Measurements from ENCODE around the gene SOX13. TPM values are rescaled to one million over a fixed set of nuclear protein-coding genes. Genes with fewer than 3 reads are reported as not detected.

The SOX13 gene
- total and polyA plus RNA-seq, 3 experiments from 2014 or later, result 3.1 to 5.5 (median 3.1) TPM

GRCh38 chr1:204134103-204134502 lies 61.2 kb downstream of the SOX13 start:
- H3K4me1 ChIP-seq (ENCODE audit: insufficient read depth, low read length), result no peaks in the 10 kb centered on the region
- no peak overlapping the region for H3K27ac ChIP-seq (ENCODE audit: low read depth, low read length)
- H3K4me3 ChIP-seq (ENCODE audit: low read length), result no peak overlapping the region
- no peak overlapping the region for H3K4me3 Mint-ChIP-seq
- CTCF ChIA-PET, result interaction anchor here (1.0 kb wide), 1 partner anchor 646 kb away, joined by 3 read pairs; no protein-coding TSS in a partner anchor
- peaks cover 0 to 5% (median 3%) of the 10 kb centered on the region in 3 donors for H3K36me3 Mint-ChIP-seq
- no peaks in the 10 kb centered on the region for H3K9me3 ChIP-seq (ENCODE audit: low read length)
- H3K9me3 Mint-ChIP-seq, result no peaks in the 10 kb centered on the region
- no peak for DNase-seq
- peaks cover 1 to 4% (median 3%) of the 10 kb centered on the region in 3 donors for H3K4me1 Mint-ChIP-seq
- no peaks in the 10 kb centered on the region for H3K36me3 ChIP-seq (ENCODE audit: insufficient read depth, low read length)
- peaks cover 1 to 2% of the 10 kb centered on the region in 2 donors for H3K27me3 Mint-ChIP-seq
- no peaks in the 10 kb centered on the region for H3K27me3 ChIP-seq (ENCODE audit: insufficient read depth, low read length, poor library complexity, severe bottlenecking)
- H3K27ac Mint-ChIP-seq, result no peak overlapping the region
- POLR2A ChIA-PET, result no interaction called here

- Mint-ChIP-seq H3K27me3 (peaks cover 0 to 3% of the 10 kb centered on the region in 2 donors), H3K4me1 (no peaks in the 10 kb centered on the region), H3K36me3 (peaks cover 3 to 10% (median 4%) of the 10 kb centered on the region in 3 donors), H3K4me3 (no peak overlapping the region), H3K9me3 (no peaks in the 10 kb centered on the region), H3K27ac (peak overlapping the region in 1 of 8 donors; percentile 57)
- Histone ChIP-seq H3K27ac (ENCODE audit: low read depth, low read length) (no peak overlapping the region), H3K27me3 (ENCODE audit: insufficient read depth, low read length, poor library complexity, severe bottlenecking) (no peaks in the 10 kb centered on the region), H3K36me3 (ENCODE audit: insufficient read depth, low read length) (no peaks in the 10 kb centered on the region), H3K9me3 (ENCODE audit: low read length) (no peaks in the 10 kb centered on the region), H3K4me3 (ENCODE audit: low read length) (no peak overlapping the region), H3K4me1 (ENCODE audit: insufficient read depth, low read length) (no peaks in the 10 kb centered on the region)
- no peak for DNase-seq
- ChIA-PET POLR2A (no interaction called here), CTCF (interaction anchor here (1.2 to 3.6 kb wide), 2 partner anchors 8 to 21 kb away, joined by 3 to 14 read pairs; no protein-coding TSS in a partner anchor)
Observed at GRCh38 chr1:204136814-204137213, 63.9 kb downstream of the SOX13 start.

GRCh38 chr1:204139088-204139487 lies 66.2 kb downstream of the SOX13 start:
- Histone ChIP-seq H3K27ac (ENCODE audit: low read depth, low read length) (no peak overlapping the region), H3K4me1 (ENCODE audit: insufficient read depth, low read length) (no peaks in the 10 kb centered on the region), H3K36me3 (ENCODE audit: insufficient read depth, low read length) (no peaks in the 10 kb centered on the region), H3K4me3 (ENCODE audit: low read length) (no peak overlapping the region), H3K27me3 (ENCODE audit: insufficient read depth, low read length, poor library complexity, severe bottlenecking) (no peaks in the 10 kb centered on the region), H3K9me3 (ENCODE audit: low read length) (no peaks in the 10 kb centered on the region)
- CTCF ChIA-PET, result interaction anchor here (0.9 to 3.6 kb wide), 3 partner anchors 10 to 224 kb away, joined by 3 to 14 read pairs (median 12); no protein-coding TSS in a partner anchor
- peaks cover 3 to 10% (median 4%) of the 10 kb centered on the region in 3 donors for H3K36me3 Mint-ChIP-seq
- H3K27me3 Mint-ChIP-seq, result peaks cover 0 to 8% of the 10 kb centered on the region in 2 donors
- no peak for DNase-seq
- H3K4me3 Mint-ChIP-seq, result no peak overlapping the region
- POLR2A ChIA-PET, result no interaction called here
- no peaks in the 10 kb centered on the region for H3K4me1 Mint-ChIP-seq
- no peak overlapping the region for H3K27ac Mint-ChIP-seq
- H3K9me3 Mint-ChIP-seq, result no peaks in the 10 kb centered on the region

- Mint-ChIP-seq H3K27me3 (peaks cover 4 to 8% of the 10 kb centered on the region in 2 donors), H3K4me1 (no peaks in the 10 kb centered on the region), H3K4me3 (no peak overlapping the region), H3K36me3 (peaks cover 3 to 10% (median 4%) of the 10 kb centered on the region in 3 donors), H3K9me3 (no peaks in the 10 kb centered on the region), H3K27ac (peak overlapping the region in 1 of 8 donors; percentile 97)
- no peak for DNase-seq
- Histone ChIP-seq H3K9me3 (ENCODE audit: low read length) (no peaks in the 10 kb centered on the region), H3K27me3 (ENCODE audit: insufficient read depth, low read length, poor library complexity, severe bottlenecking) (no peaks in the 10 kb centered on the region), H3K4me3 (ENCODE audit: low read length) (no peak overlapping the region), H3K27ac (ENCODE audit: low read depth, low read length) (no peak overlapping the region), H3K4me1 (ENCODE audit: insufficient read depth, low read length) (no peaks in the 10 kb centered on the region), H3K36me3 (ENCODE audit: insufficient read depth, low read length) (no peaks in the 10 kb centered on the region)
- ChIA-PET CTCF (interaction anchor here (0.9 to 3.6 kb wide), 4 partner anchors 11 to 23 kb away, joined by 3 to 14 read pairs (median 8); partner anchors contain the start of gene ETNK2), POLR2A (no interaction called here)
Observed at GRCh38 chr1:204139952-204140351, 67.0 kb downstream of the SOX13 start.

DNA sequence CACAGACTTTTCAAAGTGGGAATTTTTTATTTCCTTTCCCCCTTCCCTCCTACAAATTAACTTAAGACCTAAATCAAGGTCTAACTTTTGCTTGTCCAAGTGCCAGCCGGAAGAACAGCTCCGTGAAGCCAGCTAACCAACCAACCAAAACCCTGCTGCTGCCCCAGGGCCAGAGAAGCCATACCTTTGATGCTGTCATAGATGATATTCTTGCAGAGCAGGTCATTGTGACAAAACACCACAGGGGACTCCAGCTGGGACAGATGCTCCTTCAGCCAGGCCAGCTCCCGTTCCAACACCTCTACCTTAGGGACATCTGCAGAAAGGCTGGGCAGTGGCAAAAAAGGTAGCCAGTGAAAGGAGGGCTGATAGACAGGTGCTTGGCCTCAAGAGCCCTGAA lies 68.2 kb downstream of the SOX13 start:
- ChIA-PET CTCF (interaction anchor here (0.8 to 3.0 kb wide), 3 partner anchors 10 to 22 kb away, joined by 3 to 12 read pairs (median 5); no protein-coding TSS in a partner anchor), POLR2A (no interaction called here)
- Mint-ChIP-seq H3K4me3 (no peak overlapping the region), H3K27me3 (peaks cover 4 to 8% of the 10 kb centered on the region in 2 donors), H3K36me3 (peaks cover 3 to 8% (median 4%) of the 10 kb centered on the region in 3 donors), H3K27ac (peak overlapping the region in 1 of 8 donors; percentile 7), H3K9me3 (no peaks in the 10 kb centered on the region), H3K4me1 (no peaks in the 10 kb centered on the region)
- Histone ChIP-seq H3K27me3 (ENCODE audit: insufficient read depth, low read length, poor library complexity, severe bottlenecking) (no peaks in the 10 kb centered on the region), H3K4me3 (ENCODE audit: low read length) (no peak overlapping the region), H3K4me1 (ENCODE audit: insufficient read depth, low read length) (no peaks in the 10 kb centered on the region), H3K27ac (ENCODE audit: low read depth, low read length) (no peak overlapping the region), H3K9me3 (ENCODE audit: low read length) (no peaks in the 10 kb centered on the region), H3K36me3 (ENCODE audit: insufficient read depth, low read length) (no peaks in the 10 kb centered on the region)
- DNase-seq, result no peak

GRCh38 chr1:204142032-204142974 lies 69.4 kb downstream of the SOX13 start:
- CTCF ChIA-PET, result interaction anchor here (0.8 to 1.0 kb wide), 3 partner anchors 13 to 281 kb away, joined by 3 read pairs; no protein-coding TSS in a partner anchor
- peaks cover 4 to 8% of the 10 kb centered on the region in 2 donors for H3K27me3 Mint-ChIP-seq
- Histone ChIP-seq H3K4me1 (ENCODE audit: insufficient read depth, low read length) (no peaks in the 10 kb centered on the region), H3K9me3 (ENCODE audit: low read length) (no peaks in the 10 kb centered on the region), H3K36me3 (ENCODE audit: insufficient read depth, low read length) (no peaks in the 10 kb centered on the region), H3K27ac (ENCODE audit: low read depth, low read length) (no peak overlapping the region), H3K27me3 (ENCODE audit: insufficient read depth, low read length, poor library complexity, severe bottlenecking) (no peaks in the 10 kb centered on the region), H3K4me3 (ENCODE audit: low read length) (no peak overlapping the region)
- H3K27ac Mint-ChIP-seq, result peak overlapping the region in 1 of 8 donors; percentile 72
- no peak overlapping the region for H3K4me3 Mint-ChIP-seq
- H3K4me1 Mint-ChIP-seq, result no peaks in the 10 kb centered on the region
- H3K36me3 Mint-ChIP-seq, result peaks cover 3 to 8% (median 4%) of the 10 kb centered on the region in 3 donors
- DNase-seq, result no peak
- no peaks in the 10 kb centered on the region for H3K9me3 Mint-ChIP-seq
- POLR2A ChIA-PET, result no interaction called here

DNA sequence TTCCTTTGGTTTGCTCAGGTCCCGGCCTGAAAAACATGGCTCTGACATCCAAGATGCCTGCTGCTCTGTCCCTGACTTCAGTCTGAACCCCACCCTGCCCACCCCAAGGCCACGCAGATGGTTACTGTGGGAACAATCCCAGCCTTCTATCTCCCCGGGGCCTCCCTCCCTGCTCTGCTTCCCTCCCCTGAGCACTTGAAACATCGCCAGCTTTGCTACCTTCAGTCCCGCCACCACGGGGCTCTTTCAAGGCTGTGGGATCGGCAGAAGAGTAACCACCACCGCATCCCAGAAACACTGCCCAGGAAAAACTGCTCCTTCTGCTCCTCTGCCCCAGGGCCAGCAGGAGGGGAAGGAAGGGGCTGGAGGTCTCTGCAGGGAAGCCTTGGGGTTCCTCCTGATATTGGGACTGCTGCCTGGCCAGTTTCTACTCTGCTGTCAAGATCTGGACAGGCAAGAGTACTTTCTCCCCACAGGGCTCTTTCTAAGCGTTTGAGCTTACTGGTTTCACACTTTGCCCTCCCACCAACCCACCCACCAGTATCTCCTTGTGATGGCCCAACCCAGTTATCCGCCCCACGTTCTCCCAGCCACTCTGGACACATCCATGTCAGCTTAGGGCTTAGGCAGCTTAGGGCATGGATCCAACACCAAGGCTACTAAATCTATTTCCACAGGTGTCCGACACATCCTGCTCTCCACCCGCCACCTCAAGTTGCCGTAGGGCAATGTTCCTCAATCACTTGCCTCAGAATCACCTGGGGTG lies 70.5 kb downstream of the SOX13 start:
- Histone ChIP-seq H3K9me3 (ENCODE audit: low read length) (no peaks in the 10 kb centered on the region), H3K27ac (ENCODE audit: low read depth, low read length) (no peak overlapping the region), H3K27me3 (ENCODE audit: insufficient read depth, low read length, poor library complexity, severe bottlenecking) (no peaks in the 10 kb centered on the region), H3K4me3 (ENCODE audit: low read length) (no peak overlapping the region), H3K4me1 (ENCODE audit: insufficient read depth, low read length) (no peaks in the 10 kb centered on the region), H3K36me3 (ENCODE audit: insufficient read depth, low read length) (no peaks in the 10 kb centered on the region)
- Mint-ChIP-seq H3K27me3 (peaks cover 4 to 6% of the 10 kb centered on the region in 2 donors), H3K36me3 (peaks cover 3 to 8% (median 4%) of the 10 kb centered on the region in 3 donors), H3K4me3 (no peak overlapping the region), H3K27ac (no peak overlapping the region), H3K9me3 (no peaks in the 10 kb centered on the region), H3K4me1 (no peaks in the 10 kb centered on the region)
- DNase-seq, result no peak
- ChIA-PET POLR2A (no interaction called here), CTCF (interaction anchor here (1.0 kb wide), 1 partner anchor 14 kb away, joined by 3 read pairs; no protein-coding TSS in a partner anchor)
